ENCODE results near the gene PCCB.

DNA sequence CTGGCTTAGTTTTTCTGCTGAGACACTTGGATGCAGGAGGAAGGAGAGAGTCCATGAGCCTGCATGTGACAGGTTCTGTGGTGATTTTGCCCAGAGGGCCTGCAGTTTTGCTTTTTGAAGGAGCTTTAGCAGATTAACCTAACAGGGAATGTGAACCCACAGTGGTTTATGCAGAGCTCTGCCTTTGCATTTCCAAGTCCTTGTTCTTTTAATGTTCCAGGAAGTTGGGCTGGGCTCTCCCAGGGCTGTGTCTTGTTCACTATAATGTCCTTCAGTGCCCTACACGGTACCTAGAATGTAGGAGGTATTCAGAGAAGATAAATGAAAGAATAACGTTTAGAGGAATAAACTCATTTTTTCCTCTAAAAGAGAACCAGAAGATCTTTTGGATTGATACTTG is 50.3 kb downstream of the PCCB start:
- TF ChIP-seq, protein P1, sequence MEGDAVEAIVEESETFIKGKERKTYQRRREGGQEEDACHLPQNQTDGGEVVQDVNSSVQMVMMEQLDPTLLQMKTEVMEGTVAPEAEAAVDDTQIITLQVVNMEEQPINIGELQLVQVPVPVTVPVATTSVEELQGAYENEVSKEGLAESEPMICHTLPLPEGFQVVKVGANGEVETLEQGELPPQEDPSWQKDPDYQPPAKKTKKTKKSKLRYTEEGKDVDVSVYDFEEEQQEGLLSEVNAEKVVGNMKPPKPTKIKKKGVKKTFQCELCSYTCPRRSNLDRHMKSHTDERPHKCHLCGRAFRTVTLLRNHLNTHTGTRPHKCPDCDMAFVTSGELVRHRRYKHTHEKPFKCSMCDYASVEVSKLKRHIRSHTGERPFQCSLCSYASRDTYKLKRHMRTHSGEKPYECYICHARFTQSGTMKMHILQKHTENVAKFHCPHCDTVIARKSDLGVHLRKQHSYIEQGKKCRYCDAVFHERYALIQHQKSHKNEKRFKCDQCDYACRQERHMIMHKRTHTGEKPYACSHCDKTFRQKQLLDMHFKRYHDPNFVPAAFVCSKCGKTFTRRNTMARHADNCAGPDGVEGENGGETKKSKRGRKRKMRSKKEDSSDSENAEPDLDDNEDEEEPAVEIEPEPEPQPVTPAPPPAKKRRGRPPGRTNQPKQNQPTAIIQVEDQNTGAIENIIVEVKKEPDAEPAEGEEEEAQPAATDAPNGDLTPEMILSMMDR (IDR thresholded peaks at IDR 0.05), result no peak
- no peak for TF ChIP-seq ZFX (IDR thresholded peaks at IDR 0.05; ENCODE audit: borderline replicate concordance)

All from 22Rv1 (cell line).